HEK293T (cell line): ENCODE results near the gene TMEM192.

Source experiments
- ARNT ChIP-seq: fragments of 450-650 bp; IDR thresholded peaks from 2 replicates; pipeline ENCODE4 v1.6.1; 2017; ENCODE audit warnings: mild to moderate bottlenecking
- BHLHE40 ChIP-seq: fragments of 450-650 bp; IDR thresholded peaks from 2 replicates; pipeline ENCODE4 v1.6.1; 2016; ENCODE audit warnings: mild to moderate bottlenecking, moderate library complexity, borderline replicate concordance
- CTBP1 ChIP-seq: fragments of 450-650 bp; IDR thresholded peaks from 2 replicates; pipeline ENCODE4 v1.6.1; 2016; ENCODE audit warnings: borderline replicate concordance
- ELF4 ChIP-seq: fragments of 450-650 bp; IDR thresholded peaks from 2 replicates; pipeline ENCODE4 v1.6.1; 2017; ENCODE audit warnings: antibody characterized with exemption
- FOXA1 ChIP-seq: fragments of 450-650 bp; IDR thresholded peaks from 2 replicates; pipeline ENCODE4 v1.6.1; 2016; ENCODE audit warnings: mild to moderate bottlenecking
- FOXK2 ChIP-seq: fragments of 450-650 bp; IDR thresholded peaks from 2 replicates; pipeline ENCODE4 v1.6.1; 2016; ENCODE audit warnings: mild to moderate bottlenecking
- HDGF ChIP-seq: fragments of 450-650 bp; IDR thresholded peaks from 2 replicates; pipeline ENCODE4 v1.6.1; 2017; ENCODE audit warnings: antibody characterized with exemption, borderline replicate concordance
- NFRKB ChIP-seq: fragments of 450-650 bp; IDR thresholded peaks from 2 replicates; pipeline ENCODE4 v1.6.1; 2016; ENCODE audit warnings: mild to moderate bottlenecking, moderate library complexity
- PKNOX1 ChIP-seq: fragments of 450-650 bp; IDR thresholded peaks from 2 replicates; pipeline ENCODE4 v1.6.1; 2016
- SP1 ChIP-seq: fragments of 450-650 bp; IDR thresholded peaks from 2 replicates; pipeline ENCODE4 v1.6.1; 2017
- SUZ12 ChIP-seq: fragments of 450-650 bp; IDR thresholded peaks from 2 replicates; pipeline ENCODE4 v1.6.1; 2016; ENCODE audit warnings: mild to moderate bottlenecking
- TARDBP ChIP-seq: fragments of 450-650 bp; IDR thresholded peaks from 2 replicates; pipeline ENCODE4 v1.6.1; 2016
- ZNF384 ChIP-seq: fragments of 450-650 bp; IDR thresholded peaks from 2 replicates; pipeline ENCODE4 v1.6.1; 2016

GRCh38 chr4:165124488-165124887 is 11.8 kb upstream of the TMEM192 start:
- TF ChIP-seq SUZ12 (no peak), SP1 (no peak), FOXK2 (no peak), HDGF (no peak), BHLHE40 (no peak), ELF4 (no peak), CTBP1 (no peak), FOXA1 (no peak), NFRKB (no peak), ARNT (no peak), TARDBP (no peak), PKNOX1 (no peak), ZNF384 (no peak)
